Stimulated activated CD8-positive, alpha-beta memory T cell treated with anti-CD3 and anti-CD28 coated beads, Interleukin-4, amount 100 ng/mL, for 24 hours (primary cell): ENCODE measurements around the gene CWC25.

ENCODE experiments used
- DNase-seq: peaks from one replicate; pipeline ENCODE4 v3.0.0-alpha.2; 2020; ENCODE audit warnings: low read depth

CWC25 gene

GRCh38 chr17:38783227-38783626 lies 41.9 kb downstream of the CWC25 start:
- no peak for DNase-seq

- no peak for DNase-seq
Measured at GRCh38 chr17:38779965-38780752, 45.0 kb downstream of the CWC25 start.

- DNase-seq: no peak
Measured at GRCh38 chr17:38777641-38778250, 47.4 kb downstream of the CWC25 start.

- no peak for DNase-seq
Measured at GRCh38 chr17:38773258-38773657, 51.9 kb downstream of the CWC25 start.

GRCh38 chr17:38768417-38768816 lies 56.7 kb downstream of the CWC25 start:
- DNase-seq: no peak

- no peak for DNase-seq
Measured at GRCh38 chr17:38766341-38766740, 58.8 kb downstream of the CWC25 start.

- no peak for DNase-seq
Measured at GRCh38 chr17:38762231-38762630, 62.9 kb downstream of the CWC25 start.

GRCh38 chr17:38761612-38762011 lies 63.5 kb downstream of the CWC25 start:
- DNase-seq: no peak

- DNase-seq: no peak
Measured at GRCh38 chr17:38753071-38753506, 72.0 kb downstream of the CWC25 start.

- peak; percentile 93 for DNase-seq
Measured at GRCh38 chr17:38752308-38753070, 72.6 kb downstream of the CWC25 start, which contains the start of gene PSMB3. Gene PSMB3, plus strand, starts transcription at chr17:38752741. Its CDS starts 86 bp downstream, at chr17:38752827.

- DNase-seq: peak; percentile 69
Measured at GRCh38 chr17:38751808-38752307, 73.3 kb downstream of the CWC25 start.

GRCh38 chr17:38751144-38751807 lies 73.8 kb downstream of the CWC25 start:
- DNase-seq: no peak
